GM18519 (cell line): ENCODE results near the gene CDX2.

ENCODE experiments used
- ATAC-seq: cut with Tn5 transposase; IDR thresholded peaks from one replicate; pipeline ENCODE4 v1.9.1; 2021; ENCODE audit warnings: mild to moderate bottlenecking, moderate library complexity; ENCODE audit not compliant: unreplicated experiment, low FRiP score

CDX2 gene

GRCh38 chr13:27933580-27934328, 35.4 kb downstream of the CDX2 start:
- ATAC-seq = no peak

- ATAC-seq = no peak
Observed at GRCh38 chr13:27933118-27933517, 36.0 kb downstream of the CDX2 start.

- no peak for ATAC-seq
Observed at GRCh38 chr13:27929868-27930267, 39.2 kb downstream of the CDX2 start.

- no peak for ATAC-seq
Observed at GRCh38 chr13:27928805-27929753, 40.0 kb downstream of the CDX2 start.

GRCh38 chr13:27928353-27928804, 40.7 kb downstream of the CDX2 start:
- ATAC-seq = no peak

GRCh38 chr13:27927444-27928352, 41.4 kb downstream of the CDX2 start:
- no peak for ATAC-seq

- ATAC-seq = no peak
Observed at GRCh38 chr13:27926644-27927434, 42.3 kb downstream of the CDX2 start.

GRCh38 chr13:27925220-27925991, 43.7 kb downstream of the CDX2 start:
- ATAC-seq = no peak

GRCh38 chr13:27924529-27925141, 44.5 kb downstream of the CDX2 start:
- ATAC-seq = no peak

GRCh38 chr13:27923794-27924528, 45.2 kb downstream of the CDX2 start:
- ATAC-seq = no peak

GRCh38 chr13:27922883-27923612, 46.1 kb downstream of the CDX2 start:
- no peak for ATAC-seq

GRCh38 chr13:27921961-27922882, 46.9 kb downstream of the CDX2 start:
- ATAC-seq = no peak

GRCh38 chr13:27921421-27921960, 47.6 kb downstream of the CDX2 start:
- no peak for ATAC-seq

GRCh38 chr13:27920677-27921420, 48.3 kb downstream of the CDX2 start:
- no peak for ATAC-seq
